IMR-90 (cell line): ENCODE data around the gene CYP51A1. TPM values are rescaled to one million over a fixed set of nuclear protein-coding genes. Genes with fewer than 3 reads are reported as not detected.

Source experiments
- ATAC-seq: fragments of 200-7000 bp; cut with Tn5 transposase; 2 replicates; pipeline ENCODE4 v1.9.1; 2020; ENCODE audit warnings: low read depth, mild to moderate bottlenecking, moderate library complexity
- BruUV-seq: library from RNA; stranded (reverse); fragments of 400-500 nt; replicated peaks from 2 replicates; lab custom pipeline; 2021; lab: Mats Ljungman, UMichigan
- CTCF ChIA-PET: fragments of 300-600 bp; formaldehyde crosslinking; extraction: SDS; loops from one replicate; lab custom pipeline; 2021; ENCODE audit warnings: antibody characterized with exemption; lab: Yijun Ruan, JAX
- POLR2A ChIA-PET: fragments of 300-600 bp; sonication (Branson Sonifier 250); formaldehyde crosslinking; loops from one replicate; lab custom pipeline; 2022; ENCODE audit warnings: antibody characterized with exemption; ENCODE audit not compliant: unreplicated experiment; lab: Charles Lee
- DNase-seq: peaks from one replicate; pipeline ENCODE4 v3.0.0; 2013
- H2AFZ ChIP-seq: replicated peaks from 2 replicates; pipeline ENCODE3; 2013; ENCODE audit warnings: low read length, mild to moderate bottlenecking; ENCODE audit not compliant: poor library complexity
- H2AK5ac ChIP-seq: 2 replicates; pipeline ENCODE4 v1.6.1; 2013; ENCODE audit warnings: low read depth, low read length, inconsistent platforms
- H2AK9ac ChIP-seq: replicated peaks from 2 replicates; pipeline ENCODE3; 2013; ENCODE audit warnings: mild to moderate bottlenecking, low read depth, low read length, moderate library complexity; ENCODE audit not compliant: poor library complexity
- H2BK120ac ChIP-seq: 2 replicates; pipeline ENCODE4 v1.6.1; 2013; ENCODE audit warnings: low read depth, low read length, inconsistent platforms
- H2BK15ac ChIP-seq: 3 replicates; pipeline ENCODE4 v1.6.1; 2013; ENCODE audit warnings: low read depth, low read length, inconsistent platforms
- H2BK20ac ChIP-seq: 2 replicates; pipeline ENCODE4 v1.6.1; 2013; ENCODE audit warnings: low read depth, mild to moderate bottlenecking, inconsistent platforms, low read length, moderate library complexity
- H2BK5ac ChIP-seq: 2 replicates; pipeline ENCODE4 v1.6.1; 2013; ENCODE audit warnings: mild to moderate bottlenecking, low read depth, low read length, inconsistent platforms; ENCODE audit not compliant: poor library complexity, severe bottlenecking
- H3K14ac ChIP-seq: replicated peaks from 2 replicates; pipeline ENCODE4 v1.6.1; 2013; ENCODE audit warnings: low read depth, low read length, inconsistent platforms
- H3K18ac ChIP-seq: 2 replicates; pipeline ENCODE4 v1.6.1; 2013; ENCODE audit warnings: low read depth, low read length, control low read depth
- H3K23ac ChIP-seq: 2 replicates; pipeline ENCODE4 v1.6.1; 2013; ENCODE audit warnings: low read depth, low read length, inconsistent platforms
- H3K27ac ChIP-seq: 2 replicates; pipeline ENCODE4 v1.5.1; 2013; ENCODE audit warnings: mild to moderate bottlenecking, control low read depth, low read length; ENCODE audit not compliant: insufficient read depth
- H3K27me3 ChIP-seq: 2 replicates; pipeline ENCODE4 v1.6.1; 2013; ENCODE audit warnings: low read length; ENCODE audit not compliant: control insufficient read depth, insufficient read depth
- H3K36me3 ChIP-seq: 2 replicates; pipeline ENCODE4 v1.6.1; 2013; ENCODE audit warnings: low read length, mixed read lengths; ENCODE audit not compliant: control insufficient read depth, insufficient read depth
- H3K4ac ChIP-seq: 2 replicates; pipeline ENCODE4 v1.6.1; 2013; ENCODE audit warnings: low read depth, low read length, inconsistent platforms
- H3K4me1 ChIP-seq: 2 replicates; pipeline ENCODE4 v1.6.1; 2013; ENCODE audit warnings: low read length, mixed read lengths; ENCODE audit not compliant: control insufficient read depth, insufficient read depth
- H3K4me2 ChIP-seq: 2 replicates; pipeline ENCODE4 v1.6.1; 2013; ENCODE audit warnings: low read depth, mild to moderate bottlenecking, control low read depth, low read length, moderate library complexity
- H3K4me3 ChIP-seq: 2 replicates; pipeline ENCODE4 v1.5.1; 2013; ENCODE audit warnings: low read depth, mild to moderate bottlenecking, control low read depth, low read length, moderate library complexity; ENCODE audit not compliant: insufficient read depth
- H3K56ac ChIP-seq: 2 replicates; pipeline ENCODE4 v1.6.1; 2013; ENCODE audit warnings: low read length, inconsistent platforms; ENCODE audit not compliant: insufficient read depth; ENCODE audit errors: extremely low read depth
- H3K79me1 ChIP-seq, 2 experiments: 2 replicates each; pipeline ENCODE4 v1.6.1; 2013; ENCODE audit warnings: low read length in 2 of 2, inconsistent platforms in 1 of 2, low read depth in 1 of 2
- H3K9ac ChIP-seq: 2 replicates; pipeline ENCODE4 v1.6.1; 2013; ENCODE audit warnings: low read depth, low read length, control low read depth
- H3K9me1 ChIP-seq: 2 replicates; pipeline ENCODE4 v1.6.1; 2013; ENCODE audit warnings: low read length, inconsistent platforms; ENCODE audit not compliant: insufficient read depth
- H3K9me3 ChIP-seq: 2 replicates; pipeline ENCODE4 v1.6.1; 2013; ENCODE audit warnings: low read length; ENCODE audit not compliant: control insufficient read depth, insufficient read depth
- H4K20me1 ChIP-seq: 2 replicates; pipeline ENCODE4 v1.6.1; 2013; ENCODE audit warnings: low read length, inconsistent platforms; ENCODE audit not compliant: insufficient read depth
- H4K5ac ChIP-seq: 2 replicates; pipeline ENCODE4 v1.6.1; 2013; ENCODE audit warnings: mild to moderate bottlenecking, low read depth, low read length, control low read depth
- H4K8ac ChIP-seq, 2 experiments: 2 replicates each; pipeline ENCODE4 v1.6.1; 2013; ENCODE audit warnings: low read depth in 2 of 2, low read length in 2 of 2, control low read depth in 1 of 2, inconsistent platforms in 1 of 2
- H4K91ac ChIP-seq: 2 replicates; pipeline ENCODE4 v1.6.1; 2013; ENCODE audit warnings: low read depth, low read length, inconsistent platforms; ENCODE audit not compliant: insufficient read depth
- BHLHE40 ChIP-seq: fragments of 150-350 bp; IDR thresholded peaks from 2 replicates; pipeline ENCODE4 v1.6.1; 2016; ENCODE audit warnings: mild to moderate bottlenecking, low read depth, low read length
- CEBPB ChIP-seq: IDR thresholded peaks from 2 replicates; pipeline ENCODE4 v1.6.1; 2012; ENCODE audit warnings: low read depth, low read length, improper control_type of control experiment
- CHD1 ChIP-seq: IDR thresholded peaks from 2 replicates; pipeline ENCODE4 v1.6.1; 2012; ENCODE audit warnings: low read depth, low read length, improper control_type of control experiment
- FOS ChIP-seq: fragments of 150-350 bp; IDR thresholded peaks from 2 replicates; pipeline ENCODE4 v1.6.1; 2016; ENCODE audit warnings: low read depth, low read length
- MAFK ChIP-seq: IDR thresholded peaks from 2 replicates; pipeline ENCODE4 v1.6.1; 2012; ENCODE audit warnings: low read depth, low read length, improper control_type of control experiment
- MAZ ChIP-seq: IDR thresholded peaks from 2 replicates; pipeline ENCODE4 v1.6.1; 2012; ENCODE audit warnings: low read depth, mild to moderate bottlenecking, low read length, improper control_type of control experiment, moderate library complexity, borderline replicate concordance
- MXI1 ChIP-seq: IDR thresholded peaks from 2 replicates; pipeline ENCODE4 v1.6.1; 2012; ENCODE audit warnings: low read depth, mild to moderate bottlenecking, low read length, moderate library complexity, borderline replicate concordance
- NFE2L2 ChIP-seq: fragments of 150-350 bp; IDR thresholded peaks from 2 replicates; pipeline ENCODE4 v1.6.1; 2016; ENCODE audit warnings: low read depth, mild to moderate bottlenecking, low read length
- POLR2A ChIP-seq: IDR thresholded peaks from 2 replicates; pipeline ENCODE4 v1.6.1; 2012; ENCODE audit warnings: mild to moderate bottlenecking, low read depth, low read length
- RAD21 ChIP-seq: IDR thresholded peaks from 2 replicates; pipeline ENCODE4 v1.6.1; 2012; ENCODE audit warnings: low read length, improper control_type of control experiment
- RCOR1 ChIP-seq: IDR thresholded peaks from 2 replicates; pipeline ENCODE4 v1.6.1; 2012; ENCODE audit warnings: mild to moderate bottlenecking, low read length, improper control_type of control experiment; ENCODE audit not compliant: insufficient replicate concordance
- RFX5 ChIP-seq: IDR thresholded peaks from 2 replicates; pipeline ENCODE4 v1.8.0; 2012; ENCODE audit warnings: low read depth, mild to moderate bottlenecking, low read length, moderate library complexity
- SMC3 ChIP-seq: fragments of 150-350 bp; IDR thresholded peaks from 2 replicates; pipeline ENCODE4 v1.6.1; 2016; ENCODE audit warnings: low read depth, mild to moderate bottlenecking, antibody characterized with exemption, low read length, moderate library complexity
- USF2 ChIP-seq: fragments of 150-350 bp; IDR thresholded peaks from 2 replicates; pipeline ENCODE4 v1.6.1; 2017; ENCODE audit warnings: mild to moderate bottlenecking, antibody characterized with exemption, low read length, low read depth
- WGBS, 2 experiments: methylation state at CpG; one replicate each; pipeline versions ENCODE4 v1.1.5 to v1.1.7; 2013; ENCODE audit warnings: missing lambda C conversion rate in 2 of 2; ENCODE audit not compliant: insufficient read length in 1 of 2; ENCODE audit errors: extremely low coverage in 2 of 2; 5-methylcytosine and 5-hydroxymethylcytosine counted together
- dilution Hi-C: fragments of 300-500 bp; cut with HindIII; formaldehyde crosslinking; loops from one replicate; pipeline ENCODE4 v1.14.3; 2018; ENCODE audit warnings: low sequenced_read_pairs; ENCODE audit not compliant: unreplicated experiment
- in situ Hi-C: fragments of 300-500 bp; cut with MboI; formaldehyde crosslinking; loops from 3 replicates; pipeline ENCODE4 v1.14.3; 2019; ENCODE audit warnings: low sequenced_read_pairs, inconsistent platforms, mixed read lengths
- intact Hi-C: fragments of 100-400 bp; cut with micrococcal nuclease; formaldehyde crosslinking; loops from 2 replicates; pipeline ENCODE4 v1.10.0; 2022
- polyA plus RNA-seq, 3 experiments: library from polyadenylated mRNA; depleted of rRNA; stranded (reverse); fragments of >200 nt; gene quantifications; 2 replicates each; pipeline ENCODE4 v1.2.3, GENCODE V29; 2012; ENCODE audit warnings: low replicate concordance in 1 of 3
- total RNA-seq: library from RNA; depleted of rRNA; stranded (reverse); fragments of >200 nt; gene quantifications from 2 replicates; pipeline ENCODE4 v1.2.3, GENCODE V29; 2012
- TF ChIP-seq, protein P1 (sequence below): fragments of 150-350 bp; IDR thresholded peaks from 2 replicates; pipeline ENCODE4 v1.6.1; 2016; ENCODE audit warnings: low read depth, mild to moderate bottlenecking, low read length, moderate library complexity, borderline replicate concordance
- TF ChIP-seq, protein P2 (sequence below): conservative IDR thresholded peaks from 2 replicates; pipeline ENCODE4 v1.5.1; 2012; ENCODE audit warnings: mild to moderate bottlenecking, low read depth, low read length, improper control_type of control experiment

The CYP51A1 gene
- total and polyA plus RNA-seq, 2 of the 4 experiments (the other 2 are of a cell fraction): 12.1 to 76.4 TPM

DNA sequence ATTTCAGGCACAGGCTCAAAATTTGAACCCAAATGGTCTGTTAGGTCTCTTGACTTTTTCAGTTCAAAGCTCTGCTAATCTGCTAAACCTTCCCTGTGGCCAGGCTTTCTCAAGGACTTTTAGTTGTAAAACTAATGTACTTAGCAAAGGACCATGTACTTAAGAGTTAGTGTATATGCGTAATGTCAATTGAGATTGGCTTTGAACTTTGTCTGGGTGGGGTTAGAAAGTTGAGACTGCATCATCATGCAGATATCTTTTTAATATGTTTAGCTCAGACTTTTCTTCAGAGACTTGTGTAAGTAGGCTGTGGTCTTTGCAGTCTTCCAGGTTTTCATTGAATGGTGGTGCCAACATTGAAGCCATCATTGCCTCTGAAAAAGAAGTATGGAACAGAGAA is 33.7 kb downstream of the CYP51A1 start:
- no peak overlapping the region for H2BK15ac ChIP-seq
- CTCF ChIA-PET: interaction anchor here (0.7 kb wide), 1 partner anchor 362 kb away, joined by 3 read pairs; no protein-coding TSS in a partner anchor

More for the DNA sequence above, 33.7 kb downstream of the CYP51A1 start:
- dilution Hi-C loops (no loop called here), intact Hi-C loops (no loop called here), in situ Hi-C loops (no loop called here)
- TF ChIP-seq USF2: no peak
- no peak for TF ChIP-seq POLR2A
- TF ChIP-seq BHLHE40: no peak
- TF ChIP-seq, protein P1, sequence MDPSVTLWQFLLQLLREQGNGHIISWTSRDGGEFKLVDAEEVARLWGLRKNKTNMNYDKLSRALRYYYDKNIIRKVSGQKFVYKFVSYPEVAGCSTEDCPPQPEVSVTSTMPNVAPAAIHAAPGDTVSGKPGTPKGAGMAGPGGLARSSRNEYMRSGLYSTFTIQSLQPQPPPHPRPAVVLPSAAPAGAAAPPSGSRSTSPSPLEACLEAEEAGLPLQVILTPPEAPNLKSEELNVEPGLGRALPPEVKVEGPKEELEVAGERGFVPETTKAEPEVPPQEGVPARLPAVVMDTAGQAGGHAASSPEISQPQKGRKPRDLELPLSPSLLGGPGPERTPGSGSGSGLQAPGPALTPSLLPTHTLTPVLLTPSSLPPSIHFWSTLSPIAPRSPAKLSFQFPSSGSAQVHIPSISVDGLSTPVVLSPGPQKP: no peak
- no peak for TF ChIP-seq RCOR1
- TF ChIP-seq NFE2L2: no peak
- TF ChIP-seq MAFK: no peak
- no peak for TF ChIP-seq CHD1
- no peak for TF ChIP-seq RFX5
- no peak for TF ChIP-seq MXI1
- no peak for TF ChIP-seq MAZ
- no peak for TF ChIP-seq RAD21
- TF ChIP-seq, protein P2, sequence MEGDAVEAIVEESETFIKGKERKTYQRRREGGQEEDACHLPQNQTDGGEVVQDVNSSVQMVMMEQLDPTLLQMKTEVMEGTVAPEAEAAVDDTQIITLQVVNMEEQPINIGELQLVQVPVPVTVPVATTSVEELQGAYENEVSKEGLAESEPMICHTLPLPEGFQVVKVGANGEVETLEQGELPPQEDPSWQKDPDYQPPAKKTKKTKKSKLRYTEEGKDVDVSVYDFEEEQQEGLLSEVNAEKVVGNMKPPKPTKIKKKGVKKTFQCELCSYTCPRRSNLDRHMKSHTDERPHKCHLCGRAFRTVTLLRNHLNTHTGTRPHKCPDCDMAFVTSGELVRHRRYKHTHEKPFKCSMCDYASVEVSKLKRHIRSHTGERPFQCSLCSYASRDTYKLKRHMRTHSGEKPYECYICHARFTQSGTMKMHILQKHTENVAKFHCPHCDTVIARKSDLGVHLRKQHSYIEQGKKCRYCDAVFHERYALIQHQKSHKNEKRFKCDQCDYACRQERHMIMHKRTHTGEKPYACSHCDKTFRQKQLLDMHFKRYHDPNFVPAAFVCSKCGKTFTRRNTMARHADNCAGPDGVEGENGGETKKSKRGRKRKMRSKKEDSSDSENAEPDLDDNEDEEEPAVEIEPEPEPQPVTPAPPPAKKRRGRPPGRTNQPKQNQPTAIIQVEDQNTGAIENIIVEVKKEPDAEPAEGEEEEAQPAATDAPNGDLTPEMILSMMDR: no peak
- no peak for TF ChIP-seq SMC3
- no peak for TF ChIP-seq FOS
- no peak for TF ChIP-seq CEBPB
- H3K14ac ChIP-seq: no peak overlapping the region
- H3K23ac ChIP-seq: no peak overlapping the region
- POLR2A ChIA-PET: interaction anchor here (0.6 kb wide), 1 partner anchor 31 kb away, joined by 3 read pairs; no protein-coding TSS in a partner anchor
- no peak overlapping the region for H2AFZ ChIP-seq
- H3K27me3 ChIP-seq: no peaks in the 10 kb centered on the region
- H4K91ac ChIP-seq: no peak overlapping the region
- H3K4me1 ChIP-seq: peaks cover 2% of the 10 kb centered on the region
- no peak overlapping the region for H2AK5ac ChIP-seq
- no peaks in the 10 kb centered on the region for H3K9me1 ChIP-seq
- no peak overlapping the region for H4K5ac ChIP-seq
- H3K27ac ChIP-seq: no peak overlapping the region
- no peak overlapping the region for H3K18ac ChIP-seq
- H3K9me3 ChIP-seq: no peaks in the 10 kb centered on the region
- H3K9ac ChIP-seq: no peak overlapping the region
- no peak overlapping the region for H2AK9ac ChIP-seq
- no peak overlapping the region for H4K8ac ChIP-seq
- DNase-seq (no peak), ATAC-seq (no peak)
- H4K20me1 ChIP-seq: no peaks in the 10 kb centered on the region
- no peak overlapping the region for H3K4ac ChIP-seq
- no peak overlapping the region for H2BK5ac ChIP-seq
- H2BK20ac ChIP-seq: no peak overlapping the region
- BruUV-seq: no TSS peak
- no peaks in the 10 kb centered on the region for H3K79me1 ChIP-seq
- no peak overlapping the region for H3K56ac ChIP-seq
- no CpG with 5 or more reads among the region's 1 CpG for WGBS, 2 experiments
- no peak overlapping the region for H3K4me3 ChIP-seq
- H3K4me2 ChIP-seq: no peak overlapping the region
- no peak overlapping the region for H2BK120ac ChIP-seq
- peaks cover 33% of the 10 kb centered on the region for H3K36me3 ChIP-seq
